Epithelial cell of proximal tubule (primary cell): ENCODE results near the gene BCCIP. TPM values are rescaled to one million over a fixed set of nuclear protein-coding genes. Genes with fewer than 3 reads are reported as not detected.

Experiments used
- DNase-seq: peaks from one replicate; pipeline ENCODE4 v3.0.0-alpha.2; 2011; ENCODE audit warnings: low read depth
- H3K4me3 ChIP-seq: 2 replicates; pipeline ENCODE4 v1.5.1; 2011; ENCODE audit warnings: low read depth, mild to moderate bottlenecking, low read length
- total RNA-seq: library from RNA; depleted of rRNA; stranded (reverse); fragments of >200 nt; gene quantifications from 2 replicates; pipeline ENCODE4 v1.2.3, GENCODE V29; 2015
- TF ChIP-seq, protein P1 (sequence below): conservative IDR thresholded peaks from 2 replicates; pipeline ENCODE4 v1.5.1; 2012; ENCODE audit warnings: low read depth, mild to moderate bottlenecking, low read length

The BCCIP gene
- total RNA-seq, 1 donor from 2014 or later: 57.2 TPM

DNA sequence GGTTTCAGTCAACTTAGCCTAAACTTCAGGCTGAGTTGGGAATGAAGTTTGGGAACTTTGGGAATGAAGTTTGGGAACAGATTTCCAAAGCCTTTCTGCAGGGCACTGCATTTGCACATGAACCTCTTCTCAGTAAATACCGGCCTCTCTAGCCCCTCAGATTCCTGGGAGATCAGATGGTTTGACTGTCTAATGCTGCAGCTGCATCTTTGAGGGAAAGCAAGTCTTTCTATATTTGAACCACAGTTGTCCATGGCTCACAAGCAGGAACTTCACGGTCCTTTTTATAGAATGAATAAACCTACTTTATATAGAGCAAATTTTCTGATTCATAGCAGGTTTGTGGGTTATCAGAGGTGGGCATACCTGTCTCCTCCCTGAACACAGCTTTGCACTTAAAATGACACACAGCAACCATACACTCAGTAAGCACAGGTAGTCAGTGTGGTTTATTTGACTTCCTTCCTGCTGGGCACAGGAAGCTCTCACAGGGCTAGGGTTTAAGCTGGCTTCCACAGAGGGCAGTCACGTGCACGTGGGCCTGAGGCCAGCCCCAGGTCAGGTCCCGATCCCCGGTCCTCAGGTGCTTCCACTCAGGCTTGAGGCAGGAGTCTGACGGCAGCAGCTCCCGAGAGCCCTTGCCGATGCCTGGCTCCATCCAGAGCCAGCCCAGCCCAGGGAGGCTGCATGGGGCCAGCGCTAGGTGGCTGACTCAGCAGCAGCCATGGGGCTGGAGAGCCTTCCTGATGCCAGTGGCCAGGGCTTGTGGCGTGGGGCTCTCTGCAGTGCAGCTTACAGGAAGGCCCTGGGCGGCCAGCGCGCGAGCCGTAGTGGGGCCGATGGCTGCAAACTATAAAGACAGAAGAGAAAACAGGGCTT lies 35.0 kb upstream of the BCCIP start:
- DNase-seq: no peak
- no peak overlapping the region for H3K4me3 ChIP-seq
- TF ChIP-seq, protein P1, sequence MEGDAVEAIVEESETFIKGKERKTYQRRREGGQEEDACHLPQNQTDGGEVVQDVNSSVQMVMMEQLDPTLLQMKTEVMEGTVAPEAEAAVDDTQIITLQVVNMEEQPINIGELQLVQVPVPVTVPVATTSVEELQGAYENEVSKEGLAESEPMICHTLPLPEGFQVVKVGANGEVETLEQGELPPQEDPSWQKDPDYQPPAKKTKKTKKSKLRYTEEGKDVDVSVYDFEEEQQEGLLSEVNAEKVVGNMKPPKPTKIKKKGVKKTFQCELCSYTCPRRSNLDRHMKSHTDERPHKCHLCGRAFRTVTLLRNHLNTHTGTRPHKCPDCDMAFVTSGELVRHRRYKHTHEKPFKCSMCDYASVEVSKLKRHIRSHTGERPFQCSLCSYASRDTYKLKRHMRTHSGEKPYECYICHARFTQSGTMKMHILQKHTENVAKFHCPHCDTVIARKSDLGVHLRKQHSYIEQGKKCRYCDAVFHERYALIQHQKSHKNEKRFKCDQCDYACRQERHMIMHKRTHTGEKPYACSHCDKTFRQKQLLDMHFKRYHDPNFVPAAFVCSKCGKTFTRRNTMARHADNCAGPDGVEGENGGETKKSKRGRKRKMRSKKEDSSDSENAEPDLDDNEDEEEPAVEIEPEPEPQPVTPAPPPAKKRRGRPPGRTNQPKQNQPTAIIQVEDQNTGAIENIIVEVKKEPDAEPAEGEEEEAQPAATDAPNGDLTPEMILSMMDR: no peak

DNA sequence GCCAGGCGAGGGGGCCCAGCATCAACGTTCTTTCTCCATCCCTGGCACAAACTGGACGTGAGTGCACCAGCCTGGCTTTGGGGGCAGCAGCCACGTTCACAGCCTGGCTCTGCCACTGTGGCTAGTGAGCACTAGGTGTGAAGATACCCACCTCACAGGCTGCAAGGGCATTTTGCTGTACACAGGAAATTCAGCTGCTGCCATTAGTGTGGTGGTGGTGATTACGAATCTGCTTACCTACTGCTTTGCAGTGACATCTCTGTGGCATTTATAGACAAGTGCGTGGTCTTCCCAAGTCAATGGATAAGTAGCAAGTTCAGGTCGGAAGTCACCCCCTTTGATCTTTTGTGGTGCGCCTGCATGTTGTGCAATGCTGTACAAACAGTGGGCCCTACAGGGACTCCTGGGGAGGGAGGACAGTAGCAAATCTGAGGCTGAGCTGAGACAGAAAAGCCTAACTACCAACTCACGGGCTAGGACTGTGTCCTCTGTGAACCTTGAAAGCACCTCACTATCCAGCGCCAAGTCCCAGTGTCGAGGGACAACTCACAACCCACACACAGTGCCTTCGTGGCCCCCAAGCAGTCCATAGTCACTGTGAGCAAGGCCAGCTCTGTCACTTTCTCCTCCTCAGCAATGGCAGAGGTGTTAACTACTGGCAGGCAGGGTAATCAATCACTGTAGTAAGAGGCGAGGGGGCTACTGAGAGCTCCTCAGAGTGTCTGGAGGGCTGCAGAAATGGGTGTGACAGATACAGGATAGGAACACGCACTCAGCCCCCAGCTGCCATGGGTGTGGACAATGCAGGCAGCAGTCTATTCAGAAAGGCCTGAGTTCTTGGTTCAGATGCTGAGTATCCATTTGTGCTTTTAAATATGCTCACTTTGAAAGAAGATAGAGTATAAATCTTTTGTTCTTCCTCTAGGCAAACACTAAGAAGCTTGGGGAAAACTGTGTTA lies 30.7 kb upstream of the BCCIP start:
- DNase-seq: no peak
- TF ChIP-seq, protein P1: no peak
- H3K4me3 ChIP-seq: no peak overlapping the region

DNA sequence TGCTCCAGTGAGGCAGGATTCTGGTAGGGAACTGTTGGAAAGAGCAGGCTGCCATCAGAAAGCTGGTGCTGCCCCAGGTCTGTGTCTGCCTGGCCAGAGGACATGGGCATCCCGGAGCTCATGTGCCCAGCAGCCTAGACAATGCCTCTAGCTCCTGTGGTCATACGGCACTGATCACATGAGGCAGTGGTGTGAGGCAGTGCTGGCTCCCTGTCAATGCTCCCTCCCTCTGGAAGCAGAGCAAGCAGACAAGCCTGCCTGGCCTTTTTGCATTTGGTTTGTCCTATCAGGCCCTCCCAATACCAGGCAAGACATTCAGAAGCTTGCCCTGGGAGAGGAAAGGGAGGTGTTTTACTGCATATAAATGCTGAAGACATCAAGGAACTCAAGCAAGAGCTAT lies 28.2 kb upstream of the BCCIP start:
- H3K4me3 ChIP-seq: no peak overlapping the region
- DNase-seq: no peak
- TF ChIP-seq, protein P1: no peak

DNA sequence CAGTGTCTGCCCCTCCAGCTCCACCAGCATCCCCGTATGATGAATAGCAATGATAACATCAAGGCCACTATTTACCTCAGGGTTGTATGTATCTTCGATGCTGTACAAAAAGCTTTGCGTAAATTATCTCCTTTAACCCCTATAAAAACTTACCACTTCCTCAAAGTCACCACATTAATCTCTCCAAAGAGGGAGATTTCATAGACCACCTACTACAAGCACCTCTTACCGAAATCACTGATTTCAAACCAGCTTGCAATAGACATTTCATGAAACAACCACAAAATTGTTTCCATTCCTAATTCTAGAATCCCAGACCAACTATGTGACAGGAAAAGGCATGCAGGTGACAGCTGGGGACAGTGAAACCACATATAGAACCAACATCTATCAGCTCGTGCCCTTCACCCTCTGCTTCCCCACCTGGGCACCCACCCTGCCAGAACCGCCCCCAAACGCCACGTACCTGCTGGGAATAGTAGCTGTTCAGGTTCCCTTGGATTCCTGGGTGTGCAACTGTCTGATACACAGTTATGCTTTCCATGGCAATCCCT lies 27.6 kb upstream of the BCCIP start:
- TF ChIP-seq, protein P1: no peak
- H3K4me3 ChIP-seq: no peak overlapping the region
- no peak for DNase-seq

DNA sequence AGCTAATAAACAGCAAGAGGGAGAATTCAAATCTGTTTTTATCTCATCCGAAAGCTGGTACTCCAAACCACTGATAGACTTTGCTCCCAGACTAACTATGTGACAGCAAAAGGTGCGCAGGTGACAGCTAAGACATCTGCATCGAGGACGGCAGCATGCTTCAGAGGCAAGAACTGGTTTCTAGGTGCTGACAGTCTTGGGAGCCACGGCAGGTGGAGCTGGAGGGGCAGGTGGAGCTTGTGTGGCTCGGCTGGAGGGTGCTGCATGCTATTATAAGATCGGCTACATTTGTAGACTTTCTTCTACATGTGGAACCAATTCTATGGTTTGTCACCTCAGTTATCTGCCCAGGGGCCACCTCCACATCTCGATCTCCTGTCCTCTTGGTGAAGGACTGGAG lies 25.9 kb upstream of the BCCIP start:
- no peak for DNase-seq
- no peak overlapping the region for H3K4me3 ChIP-seq
- TF ChIP-seq, protein P1: no peak

DNA sequence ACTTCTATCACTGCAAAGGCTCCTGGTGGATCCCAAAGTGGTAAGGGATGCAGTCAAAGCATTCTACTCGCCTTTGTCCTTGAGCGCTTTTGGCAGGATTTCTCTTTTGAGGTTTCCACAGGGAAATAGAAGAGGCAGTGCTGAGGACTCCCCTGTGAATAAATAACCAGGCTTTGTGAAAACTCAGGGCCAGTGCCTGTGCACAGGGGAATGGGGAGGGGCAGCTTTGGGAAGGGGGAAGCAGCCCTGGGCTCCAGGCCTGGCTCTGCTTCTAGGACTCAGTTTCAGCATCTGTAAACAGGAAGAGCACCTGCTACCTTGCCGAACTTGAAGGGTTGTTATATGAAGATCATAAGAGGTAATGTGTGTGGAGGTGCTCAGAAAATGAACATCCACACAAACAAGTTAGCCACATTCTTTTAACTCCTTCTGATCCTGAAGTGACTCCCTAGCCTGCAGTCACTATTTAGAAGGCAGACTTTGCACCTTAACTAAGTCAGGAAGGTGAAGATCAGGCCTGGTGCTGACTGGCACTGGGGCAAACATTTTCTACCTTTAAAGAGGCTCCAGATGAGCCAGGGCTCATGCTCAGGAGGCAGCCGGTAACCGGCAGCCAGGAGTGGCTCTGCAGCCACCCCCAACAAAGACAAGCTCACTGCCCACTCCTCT lies 25.2 kb upstream of the BCCIP start:
- no peak overlapping the region for H3K4me3 ChIP-seq
- no peak for DNase-seq
- TF ChIP-seq, protein P1: no peak
